Measurements from ENCODE around the gene DNAJC4. TPM values are rescaled to one million over a fixed set of nuclear protein-coding genes. Genes with fewer than 3 reads are reported as not detected.

DNAJC4 gene
- total and polyA plus RNA-seq, 9 of the 15 experiments (the other 6 are each of a cell fraction or from before 2014, with no cell fraction given): 4.0 to 32.6 (median 19.9) TPM

DNA sequence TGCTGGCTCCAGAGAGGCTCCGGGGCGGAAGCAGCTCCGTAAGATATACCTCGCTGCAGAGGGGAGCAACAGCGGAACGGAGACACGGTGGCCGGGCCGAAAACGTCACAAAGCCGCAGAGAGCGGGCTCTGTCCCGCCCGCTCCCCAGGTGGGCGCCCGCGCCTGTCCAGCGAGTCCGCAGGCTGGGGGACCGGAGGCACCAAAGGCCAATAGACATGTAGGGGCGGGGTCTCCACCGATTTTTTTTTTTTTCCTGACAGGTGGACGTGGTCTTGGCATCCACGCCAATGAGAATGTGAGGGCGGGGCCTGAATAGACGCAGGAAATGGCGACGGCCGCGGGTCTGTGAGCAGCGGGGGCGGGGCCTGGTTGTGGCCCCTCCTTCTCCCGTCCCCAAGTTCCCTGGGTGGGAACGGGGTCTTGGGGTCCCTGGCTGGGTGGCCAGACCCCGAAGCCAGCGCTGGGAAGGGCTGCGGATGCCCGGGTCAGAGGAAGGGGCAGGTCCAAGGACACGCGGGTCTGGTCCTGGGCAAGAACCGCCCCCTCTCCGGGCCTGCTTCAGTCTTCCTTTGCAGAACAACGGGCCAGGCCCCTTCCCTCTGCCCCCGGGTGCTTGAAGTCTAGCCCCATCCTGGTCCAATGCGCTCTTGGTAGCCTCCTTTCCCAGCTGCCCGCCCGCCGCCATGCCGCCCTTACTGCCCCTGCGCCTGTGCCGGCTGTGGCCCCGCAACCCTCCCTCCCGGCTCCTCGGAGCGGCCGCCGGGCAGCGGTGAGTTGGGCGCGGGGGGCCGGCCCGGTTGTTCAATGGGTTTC lies at the start of gene DNAJC4 (continued):
- TF ChIP-seq NFYB (IDR thresholded peaks at IDR 0.05; ENCODE audit: extremely low read depth, insufficient read length) (peak; percentile 39), SRSF7 (optimal IDR thresholded peaks at IDR 0.05; ENCODE audit: low read depth, low read length) (no peak), NCOR1 (IDR thresholded peaks at IDR 0.05) (no peak), ZNF143 (CRISPR knock-in tag; IDR thresholded peaks at IDR 0.05) (no peak), ZBTB1 (CRISPR knock-in tag; IDR thresholded peaks at IDR 0.05; ENCODE audit: borderline replicate concordance, low read depth) (no peak), MXD1 (CRISPR knock-in tag; IDR thresholded peaks at IDR 0.05; ENCODE audit: borderline replicate concordance, poor library complexity, severe bottlenecking) (no peak), ZNF766 (CRISPR knock-in tag; conservative IDR thresholded peaks at IDR 0.05) (no peak), ZNF24 (IDR thresholded peaks at IDR 0.05) (no peak), CXXC5 (CRISPR knock-in tag; IDR thresholded peaks at IDR 0.05) (peak; percentile 72), ZFPM2 (CRISPR knock-in tag; IDR thresholded peaks at IDR 0.05) (no peak), BACH1 (tag; IDR thresholded peaks at IDR 0.05) (no peak), MTA1 (IDR thresholded peaks at IDR 0.05; ENCODE audit: borderline replicate concordance) (no peak), FOXJ3 (CRISPR knock-in tag; IDR thresholded peaks at IDR 0.05) (no peak), CCNT2 (IDR thresholded peaks at IDR 0.05; ENCODE audit: borderline replicate concordance, extremely low read depth, insufficient read length, low read depth, low read length) (peak; percentile 59)
- TF ChIP-seq, protein P1, sequence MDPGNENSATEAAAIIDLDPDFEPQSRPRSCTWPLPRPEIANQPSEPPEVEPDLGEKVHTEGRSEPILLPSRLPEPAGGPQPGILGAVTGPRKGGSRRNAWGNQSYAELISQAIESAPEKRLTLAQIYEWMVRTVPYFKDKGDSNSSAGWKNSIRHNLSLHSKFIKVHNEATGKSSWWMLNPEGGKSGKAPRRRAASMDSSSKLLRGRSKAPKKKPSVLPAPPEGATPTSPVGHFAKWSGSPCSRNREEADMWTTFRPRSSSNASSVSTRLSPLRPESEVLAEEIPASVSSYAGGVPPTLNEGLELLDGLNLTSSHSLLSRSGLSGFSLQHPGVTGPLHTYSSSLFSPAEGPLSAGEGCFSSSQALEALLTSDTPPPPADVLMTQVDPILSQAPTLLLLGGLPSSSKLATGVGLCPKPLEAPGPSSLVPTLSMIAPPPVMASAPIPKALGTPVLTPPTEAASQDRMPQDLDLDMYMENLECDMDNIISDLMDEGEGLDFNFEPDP (CRISPR knock-in tag; IDR thresholded peaks at IDR 0.05): no peak
- TF ChIP-seq, protein P2, sequence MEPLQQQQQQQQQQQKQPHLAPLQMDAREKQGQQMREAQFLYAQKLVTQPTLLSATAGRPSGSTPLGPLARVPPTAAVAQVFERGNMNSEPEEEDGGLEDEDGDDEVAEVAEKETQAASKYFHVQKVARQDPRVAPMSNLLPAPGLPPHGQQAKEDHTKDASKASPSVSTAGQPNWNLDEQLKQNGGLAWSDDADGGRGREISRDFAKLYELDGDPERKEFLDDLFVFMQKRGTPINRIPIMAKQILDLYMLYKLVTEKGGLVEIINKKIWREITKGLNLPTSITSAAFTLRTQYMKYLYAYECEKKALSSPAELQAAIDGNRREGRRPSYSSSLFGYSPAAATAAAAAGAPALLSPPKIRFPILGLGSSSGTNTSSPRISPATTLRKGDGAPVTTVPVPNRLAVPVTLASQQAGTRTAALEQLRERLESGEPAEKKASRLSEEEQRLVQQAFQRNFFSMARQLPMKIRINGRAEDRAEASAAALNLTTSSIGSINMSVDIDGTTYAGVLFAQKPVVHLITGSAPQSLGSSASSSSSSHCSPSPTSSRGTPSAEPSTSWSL (CRISPR knock-in tag; IDR thresholded peaks at IDR 0.05; ENCODE audit: borderline replicate concordance): no peak
- TF ChIP-seq, protein P3, sequence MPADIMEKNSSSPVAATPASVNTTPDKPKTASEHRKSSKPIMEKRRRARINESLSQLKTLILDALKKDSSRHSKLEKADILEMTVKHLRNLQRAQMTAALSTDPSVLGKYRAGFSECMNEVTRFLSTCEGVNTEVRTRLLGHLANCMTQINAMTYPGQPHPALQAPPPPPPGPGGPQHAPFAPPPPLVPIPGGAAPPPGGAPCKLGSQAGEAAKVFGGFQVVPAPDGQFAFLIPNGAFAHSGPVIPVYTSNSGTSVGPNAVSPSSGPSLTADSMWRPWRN (IDR thresholded peaks at IDR 0.05; ENCODE audit: low read depth): no peak
- TF ChIP-seq, protein P4, sequence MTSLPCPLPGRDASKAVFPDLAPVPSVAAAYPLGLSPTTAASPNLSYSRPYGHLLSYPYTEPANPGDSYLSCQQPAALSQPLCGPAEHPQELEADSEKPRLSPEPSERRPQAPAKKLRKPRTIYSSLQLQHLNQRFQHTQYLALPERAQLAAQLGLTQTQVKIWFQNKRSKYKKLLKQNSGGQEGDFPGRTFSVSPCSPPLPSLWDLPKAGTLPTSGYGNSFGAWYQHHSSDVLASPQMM (CRISPR knock-in tag; IDR thresholded peaks at IDR 0.05): no peak
- TF ChIP-seq, protein P5, sequence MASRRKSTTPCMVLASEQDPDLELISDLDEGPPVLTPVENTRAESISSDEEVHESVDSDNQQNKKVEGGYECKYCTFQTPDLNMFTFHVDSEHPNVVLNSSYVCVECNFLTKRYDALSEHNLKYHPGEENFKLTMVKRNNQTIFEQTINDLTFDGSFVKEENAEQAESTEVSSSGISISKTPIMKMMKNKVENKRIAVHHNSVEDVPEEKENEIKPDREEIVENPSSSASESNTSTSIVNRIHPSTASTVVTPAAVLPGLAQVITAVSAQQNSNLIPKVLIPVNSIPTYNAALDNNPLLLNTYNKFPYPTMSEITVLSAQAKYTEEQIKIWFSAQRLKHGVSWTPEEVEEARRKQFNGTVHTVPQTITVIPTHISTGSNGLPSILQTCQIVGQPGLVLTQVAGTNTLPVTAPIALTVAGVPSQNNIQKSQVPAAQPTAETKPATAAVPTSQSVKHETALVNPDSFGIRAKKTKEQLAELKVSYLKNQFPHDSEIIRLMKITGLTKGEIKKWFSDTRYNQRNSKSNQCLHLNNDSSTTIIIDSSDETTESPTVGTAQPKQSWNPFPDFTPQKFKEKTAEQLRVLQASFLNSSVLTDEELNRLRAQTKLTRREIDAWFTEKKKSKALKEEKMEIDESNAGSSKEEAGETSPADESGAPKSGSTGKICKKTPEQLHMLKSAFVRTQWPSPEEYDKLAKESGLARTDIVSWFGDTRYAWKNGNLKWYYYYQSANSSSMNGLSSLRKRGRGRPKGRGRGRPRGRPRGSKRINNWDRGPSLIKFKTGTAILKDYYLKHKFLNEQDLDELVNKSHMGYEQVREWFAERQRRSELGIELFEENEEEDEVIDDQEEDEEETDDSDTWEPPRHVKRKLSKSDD (conservative IDR thresholded peaks at IDR 0.05; ENCODE audit: low read length): no peak
